ENCODE measurements around the gene NLRP6.
"Not testable (repeated sequence)": the region's sequence is repeated elsewhere in the genome, so short reads cannot be mapped to it uniquely, and the experiment has no call there.

Gene NLRP6

DNA sequence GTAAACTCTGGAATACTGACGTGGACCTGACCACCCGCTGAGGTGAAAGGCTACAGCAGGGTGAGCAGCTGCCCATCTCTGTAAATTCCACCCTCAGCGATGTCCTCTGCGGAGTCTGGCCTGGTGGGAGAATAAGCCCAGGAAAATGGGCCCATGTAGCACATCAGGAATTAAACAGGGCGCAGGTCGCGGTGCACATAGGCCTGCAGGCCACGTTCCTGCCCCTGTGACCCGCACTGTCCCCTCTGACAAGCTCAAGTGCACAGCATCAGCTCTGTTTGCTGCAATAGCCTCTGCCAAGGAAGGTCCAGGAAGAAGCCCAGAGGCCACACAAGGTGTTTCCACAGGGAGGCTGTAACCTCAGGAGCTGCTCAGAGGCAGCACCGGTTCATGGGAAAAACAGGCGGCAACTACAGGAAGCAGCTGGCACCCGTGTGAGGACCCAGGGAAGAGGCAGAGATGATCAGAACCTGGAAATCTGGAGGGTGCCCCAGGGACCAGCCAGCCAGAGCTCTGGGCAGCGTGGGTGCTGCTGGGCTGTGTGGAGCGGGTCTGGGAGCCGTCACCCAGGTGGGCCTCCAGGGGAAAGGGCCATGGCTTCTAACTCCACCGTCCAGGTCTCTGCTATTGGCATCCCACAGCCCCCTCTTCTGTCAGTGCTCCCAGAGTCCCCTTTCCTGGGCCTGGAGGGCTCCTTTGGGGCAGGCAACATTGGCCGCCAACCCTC is 28.6 kb downstream of the NLRP6 start:
- no peak for DNase-seq (ENCODE audit: low read depth in 3 of 3, low spot score in 1 of 3)

DNA sequence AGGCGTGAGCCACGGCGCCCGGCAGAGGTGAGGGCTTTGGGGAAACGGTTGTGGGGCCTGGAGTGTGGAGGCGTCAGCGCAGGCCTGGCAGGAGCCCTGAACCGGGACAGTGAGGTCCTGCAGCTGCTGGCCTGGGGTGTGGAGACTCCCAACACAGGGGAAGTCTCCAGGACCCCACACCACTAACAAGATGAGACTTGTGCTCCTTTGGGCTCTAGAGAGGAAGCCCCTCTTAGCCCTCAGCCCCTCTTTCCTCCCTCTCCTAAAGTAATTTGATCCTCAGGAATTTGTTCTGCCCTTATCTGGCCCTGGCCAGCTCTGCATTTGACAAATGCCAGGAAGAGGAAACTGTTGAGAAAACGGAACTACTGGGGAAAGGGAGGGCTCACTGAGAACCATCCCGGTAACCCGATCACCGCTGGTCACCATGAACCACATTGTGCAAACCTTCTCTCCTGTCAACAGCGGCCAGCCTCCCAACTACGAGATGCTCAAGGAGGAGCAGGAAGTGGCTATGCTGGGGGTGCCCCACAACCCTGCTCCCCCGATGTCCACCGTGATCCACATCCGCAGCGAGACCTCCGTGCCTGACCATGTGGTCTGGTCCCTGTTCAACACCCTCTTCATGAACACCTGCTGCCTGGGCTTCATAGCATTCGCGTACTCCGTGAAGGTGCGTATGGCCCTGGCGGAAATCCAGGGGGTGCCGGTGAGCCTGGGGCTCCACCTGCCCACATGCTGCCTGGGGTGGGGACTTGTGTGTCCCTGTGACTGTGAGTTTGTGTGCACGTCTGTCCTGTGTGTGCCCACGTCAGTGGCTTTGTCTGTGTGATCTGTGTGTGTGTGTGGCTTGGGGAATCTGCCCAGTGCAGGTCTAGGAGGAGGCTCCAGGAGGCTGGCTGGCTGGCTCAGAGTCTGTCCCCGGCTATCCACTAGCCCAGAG is 29.8 kb downstream of the NLRP6 start, which contains the start of gene IFITM2:
Gene IFITM2 (plus strand): TSS at position 51 of the 943 bp plus-strand sequence. CDS start 377 bp downstream, at position 428.
- not testable (repeated sequence) for DNase-seq (ENCODE audit: low read depth in 3 of 3, low spot score in 1 of 3)

DNA sequence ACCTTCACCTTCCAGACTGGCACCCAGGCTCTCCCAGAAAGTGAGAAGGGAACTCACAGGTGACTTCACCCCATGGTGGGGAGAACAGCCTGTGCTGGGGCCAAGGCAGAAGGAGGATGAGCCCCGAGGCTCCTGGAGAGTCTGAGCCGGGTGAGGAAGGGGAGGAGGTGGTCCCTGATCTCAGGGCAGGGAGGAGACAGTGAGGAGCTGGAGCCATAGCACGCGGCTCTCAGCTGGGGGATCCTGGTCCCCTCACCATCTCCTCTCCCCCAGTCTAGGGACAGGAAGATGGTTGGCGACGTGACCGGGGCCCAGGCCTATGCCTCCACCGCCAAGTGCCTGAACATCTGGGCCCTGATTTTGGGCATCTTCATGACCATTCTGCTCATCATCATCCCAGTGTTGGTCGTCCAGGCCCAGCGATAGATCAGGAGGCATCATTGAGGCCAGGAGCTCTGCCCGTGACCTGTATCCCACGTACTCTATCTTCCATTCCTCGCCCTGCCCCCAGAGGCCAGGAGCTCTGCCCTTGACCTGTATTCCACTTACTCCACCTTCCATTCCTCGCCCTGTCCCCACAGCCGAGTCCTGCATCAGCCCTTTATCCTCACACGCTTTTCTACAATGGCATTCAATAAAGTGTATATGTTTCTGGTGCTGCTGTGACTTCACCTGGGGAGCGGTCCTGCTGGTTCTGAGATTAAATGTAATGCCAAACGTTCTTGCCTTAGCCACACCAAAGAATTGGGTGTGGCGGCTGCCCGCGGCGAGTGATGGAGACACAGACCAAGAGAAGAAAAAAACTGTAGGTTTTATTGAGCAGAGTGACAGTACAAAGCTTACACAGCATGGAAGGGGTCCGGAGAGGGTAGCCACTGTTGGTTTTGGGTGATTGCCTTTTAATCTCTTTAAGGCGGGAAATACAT is 30.8 kb downstream of the NLRP6 start:
- not testable (repeated sequence) for DNase-seq (ENCODE audit: low read depth in 3 of 3, low spot score in 1 of 3)

DNA sequence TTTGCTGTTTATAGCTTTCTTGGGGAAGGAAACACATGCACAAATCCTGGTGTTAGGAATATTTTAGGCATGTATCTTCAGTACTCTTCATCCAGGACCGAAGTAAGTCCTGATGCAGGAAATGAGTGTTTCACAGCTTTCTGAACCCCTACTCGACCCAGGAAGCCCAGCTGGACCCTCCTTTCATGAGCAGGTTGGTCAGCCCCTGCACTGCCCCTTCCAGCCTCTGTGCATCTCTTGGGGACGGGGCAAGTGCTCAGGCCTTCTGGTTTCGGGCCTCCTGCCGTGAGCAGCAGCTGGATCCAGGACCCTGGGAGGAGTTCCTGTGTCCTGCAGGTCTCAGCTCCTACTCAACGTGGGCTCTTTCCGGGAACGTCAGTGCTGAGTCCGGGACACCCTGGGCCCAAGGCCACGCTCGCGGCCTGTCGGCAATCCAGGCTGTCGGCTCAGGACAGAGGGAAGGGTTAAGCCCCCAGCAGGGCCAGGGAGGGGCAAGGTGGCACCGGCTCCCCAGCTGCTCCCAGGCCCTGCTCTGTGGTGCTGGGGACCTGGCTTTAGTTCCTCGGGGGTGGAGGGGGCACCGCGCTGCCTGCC is 31.9 kb downstream of the NLRP6 start:
- DNase-seq (ENCODE audit: low read depth in 3 of 3, low spot score in 1 of 3): not testable (repeated sequence)

DNA sequence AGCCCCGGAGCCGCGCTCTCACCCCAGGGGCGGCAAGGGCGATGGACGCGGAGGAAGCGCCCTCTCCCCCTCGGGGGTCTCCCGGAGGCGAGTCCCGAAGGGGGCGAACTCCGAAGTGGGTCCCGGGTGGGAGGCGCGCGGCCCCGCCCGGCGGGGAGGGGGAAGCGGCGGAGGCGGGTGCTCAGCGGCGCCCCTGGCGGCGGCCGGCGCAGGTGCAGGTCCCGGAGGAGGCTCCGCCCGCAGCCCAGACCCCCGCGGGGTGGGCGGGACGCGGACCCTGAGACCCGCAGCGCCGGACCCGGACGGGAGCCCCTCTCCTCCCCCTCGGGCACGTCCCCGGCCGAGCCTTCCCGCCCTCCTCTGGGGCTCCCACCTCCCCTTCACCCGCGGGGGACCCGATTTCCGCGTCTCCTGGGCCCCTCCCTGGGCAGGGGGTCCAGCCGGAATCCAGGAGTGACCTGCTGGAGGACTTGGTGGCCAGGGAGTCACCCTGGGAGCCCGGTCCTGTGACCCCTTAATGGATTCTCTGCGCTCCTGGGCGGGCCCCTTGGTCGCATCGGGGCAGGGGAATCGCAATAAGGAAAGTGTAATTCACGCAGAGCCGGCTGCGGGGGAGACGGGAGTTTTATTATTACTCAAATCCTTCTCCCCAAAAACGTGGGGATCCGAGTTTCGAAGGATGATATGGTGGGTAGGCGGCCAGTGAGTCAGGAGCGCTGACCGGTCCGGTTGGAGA is 33.0 kb downstream of the NLRP6 start:
- not testable (repeated sequence) for DNase-seq (ENCODE audit: low read depth in 3 of 3, low spot score in 1 of 3)

- no peak for DNase-seq (ENCODE audit: low read depth in 3 of 3, low spot score in 1 of 3)
These were observed 34.0 kb downstream of the NLRP6 start for GRCh38 chr11:312092-312816.

GRCh38 chr11:313304-313786 is 35.1 kb downstream of the NLRP6 start:
- no peak for DNase-seq (ENCODE audit: low read depth in 3 of 3, low spot score in 1 of 3)

GRCh38 chr11:313787-314553 is 35.8 kb downstream of the NLRP6 start, which contains the start of gene IFITM1:
TSS of gene IFITM1 (plus strand) at chr11:314040. CDS start at chr11:314171, 131 bp downstream.
- peak in 1 of 3 donors; percentile 33 for DNase-seq (ENCODE audit: low read depth in 3 of 3, low spot score in 1 of 3)

DNA sequence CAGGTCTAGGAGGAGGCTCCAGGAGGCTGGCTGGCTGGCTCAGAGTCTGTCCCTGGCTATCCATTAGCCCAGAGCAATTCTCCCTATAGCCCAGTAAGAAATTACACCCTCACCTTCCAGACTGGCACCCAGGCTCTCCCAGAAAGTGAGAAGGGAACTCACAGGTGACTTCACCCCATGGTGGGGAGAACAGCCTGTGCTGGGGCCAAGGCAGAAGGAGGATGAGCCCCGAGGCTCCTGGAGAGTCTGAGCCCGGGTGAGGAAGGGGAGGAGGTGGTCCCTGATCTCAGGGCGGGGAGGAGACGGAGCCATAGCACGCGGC is 36.3 kb downstream of the NLRP6 start:
- not testable (repeated sequence) for DNase-seq (ENCODE audit: low read depth in 3 of 3, low spot score in 1 of 3)

GRCh38 chr11:315051-315481 is 36.9 kb downstream of the NLRP6 start:
- DNase-seq (ENCODE audit: low read depth in 3 of 3, low spot score in 1 of 3): no peak

DNA sequence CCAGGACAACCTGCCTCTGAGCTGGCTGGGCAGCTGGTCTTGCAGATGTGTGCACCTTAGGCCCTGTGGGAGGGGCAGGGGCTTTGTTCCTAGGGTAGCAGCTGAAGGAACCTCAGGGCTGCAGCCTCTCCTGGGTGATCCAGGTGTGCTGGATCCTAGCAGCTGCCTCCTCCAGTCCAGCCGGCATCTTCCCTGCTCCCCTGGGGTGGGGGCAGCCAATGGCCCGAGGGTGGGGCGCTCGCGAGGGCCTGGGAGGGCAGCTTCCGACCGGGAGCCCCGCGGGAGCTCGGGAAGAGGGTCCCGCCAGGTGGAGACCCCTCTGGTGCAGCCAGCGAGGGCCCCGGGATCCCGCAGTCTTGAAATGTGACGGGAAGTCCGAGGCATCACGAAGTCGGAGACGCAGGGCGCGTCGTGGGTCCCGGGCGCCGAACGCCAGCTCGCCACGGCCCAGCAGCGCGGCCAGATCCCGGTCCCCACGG is 37.3 kb downstream of the NLRP6 start:
- DNase-seq (ENCODE audit: low read depth in 3 of 3, low spot score in 1 of 3): no peak

DNA sequence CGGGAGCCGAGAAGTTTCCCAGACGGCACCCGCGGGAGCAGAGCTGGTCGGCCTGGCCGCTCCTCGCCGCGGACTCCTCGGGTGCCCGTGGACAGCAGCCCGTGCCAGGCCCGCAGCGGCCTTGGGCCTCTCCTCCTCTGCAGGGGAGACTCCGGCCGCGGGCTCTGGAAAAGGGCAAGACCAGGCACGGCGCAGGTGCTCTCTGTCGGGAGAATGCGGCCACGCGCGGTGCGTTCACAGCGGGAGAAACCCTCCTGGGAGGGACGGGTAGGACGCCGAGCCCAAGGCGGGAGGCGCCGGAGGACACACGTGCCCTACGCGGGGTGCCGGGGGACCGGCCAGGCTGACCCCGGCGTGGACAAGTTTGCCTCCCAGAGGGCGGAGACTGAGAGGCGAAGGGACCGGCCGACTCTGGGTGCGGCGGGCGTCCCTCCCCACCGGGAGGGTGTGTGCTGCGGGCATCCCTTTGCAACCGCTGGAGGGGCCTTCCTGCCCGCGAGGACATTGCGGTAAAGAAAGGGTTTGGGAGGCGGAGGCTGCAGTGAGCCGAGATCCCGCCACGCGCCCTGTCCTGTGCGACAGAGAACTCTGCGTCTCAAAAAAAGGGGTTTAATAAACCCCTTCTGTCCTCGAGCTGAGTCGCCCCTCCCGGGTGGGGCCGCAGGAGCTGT is 38.0 kb downstream of the NLRP6 start:
- no peak for DNase-seq (ENCODE audit: low read depth in 3 of 3, low spot score in 1 of 3)

- DNase-seq (ENCODE audit: low read depth in 3 of 3, low spot score in 1 of 3): no peak
These were observed 38.7 kb downstream of the NLRP6 start for GRCh38 chr11:316891-317301.

- not testable (repeated sequence) for DNase-seq (ENCODE audit: low read depth in 3 of 3, low spot score in 1 of 3)
These were observed 39.6 kb downstream of the NLRP6 start for GRCh38 chr11:317668-318404.

GRCh38 chr11:318405-319120 is 40.4 kb downstream of the NLRP6 start:
- DNase-seq (ENCODE audit: low read depth in 3 of 3, low spot score in 1 of 3): not testable (repeated sequence)

All from stimulated activated CD4-positive, alpha-beta T cell treated with anti-CD3 and anti-CD28 coated beads, TNF-alpha, amount 100 ng/mL, for 1 hour (primary cell).